LNCaP clone FGC (cell line): ENCODE measurements around the gene CRTC3.
A peak's percentile ranks its signal among the peaks of the same experiment; 100 is the strongest.

Source experiments
- DNase-seq: peaks from one replicate; pipeline ENCODE4 v3.0.0-alpha.2; 2011; ENCODE audit warnings: low read depth
- H3K4me3 ChIP-seq: 2 replicates; pipeline ENCODE4 v1.5.1; 2011; ENCODE audit warnings: mild to moderate bottlenecking, low read depth, low read length, control low read depth
- TF ChIP-seq, protein P1 (sequence below): IDR thresholded peaks from 2 replicates; pipeline ENCODE4 v1.5.1; 2012; ENCODE audit warnings: mild to moderate bottlenecking; ENCODE audit not compliant: control insufficient read depth, insufficient read depth; ENCODE audit errors: extremely low read depth

CRTC3 gene

DNA sequence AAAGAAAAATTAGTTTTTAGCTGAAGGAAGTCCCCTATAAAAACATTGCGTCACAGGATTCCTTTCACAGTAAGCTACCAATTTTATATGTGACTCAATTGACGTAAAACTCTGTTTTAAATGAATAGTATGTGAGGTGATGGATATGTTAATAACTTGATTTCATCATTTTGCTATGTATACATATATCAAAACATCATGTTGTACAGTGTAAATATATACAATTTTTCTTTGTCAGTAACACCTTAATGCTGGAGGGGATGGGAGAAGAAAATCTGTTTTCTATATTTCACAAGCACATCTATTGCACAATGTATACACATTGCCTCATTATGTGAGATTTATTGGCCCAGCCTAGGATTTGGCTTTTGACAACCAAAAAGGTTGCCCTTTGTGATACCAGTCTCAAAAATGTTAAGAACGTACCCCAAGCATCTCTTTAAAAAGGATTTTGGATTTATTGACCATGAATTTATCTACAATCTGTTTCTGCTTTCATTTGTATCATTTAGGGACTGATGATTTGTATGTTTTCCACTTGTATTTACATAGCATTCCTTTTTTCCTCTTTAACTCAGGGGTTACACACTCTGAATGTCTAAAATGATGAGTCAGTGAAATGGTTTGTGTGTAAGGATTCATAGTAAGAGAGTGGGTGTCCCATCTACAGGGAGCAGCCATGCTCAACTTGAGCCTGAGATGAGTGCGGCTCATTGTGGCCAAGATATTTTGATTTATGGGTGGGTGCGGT, 62.6 kb downstream of the CRTC3 start:
- no peak for DNase-seq
- TF ChIP-seq, protein P1, sequence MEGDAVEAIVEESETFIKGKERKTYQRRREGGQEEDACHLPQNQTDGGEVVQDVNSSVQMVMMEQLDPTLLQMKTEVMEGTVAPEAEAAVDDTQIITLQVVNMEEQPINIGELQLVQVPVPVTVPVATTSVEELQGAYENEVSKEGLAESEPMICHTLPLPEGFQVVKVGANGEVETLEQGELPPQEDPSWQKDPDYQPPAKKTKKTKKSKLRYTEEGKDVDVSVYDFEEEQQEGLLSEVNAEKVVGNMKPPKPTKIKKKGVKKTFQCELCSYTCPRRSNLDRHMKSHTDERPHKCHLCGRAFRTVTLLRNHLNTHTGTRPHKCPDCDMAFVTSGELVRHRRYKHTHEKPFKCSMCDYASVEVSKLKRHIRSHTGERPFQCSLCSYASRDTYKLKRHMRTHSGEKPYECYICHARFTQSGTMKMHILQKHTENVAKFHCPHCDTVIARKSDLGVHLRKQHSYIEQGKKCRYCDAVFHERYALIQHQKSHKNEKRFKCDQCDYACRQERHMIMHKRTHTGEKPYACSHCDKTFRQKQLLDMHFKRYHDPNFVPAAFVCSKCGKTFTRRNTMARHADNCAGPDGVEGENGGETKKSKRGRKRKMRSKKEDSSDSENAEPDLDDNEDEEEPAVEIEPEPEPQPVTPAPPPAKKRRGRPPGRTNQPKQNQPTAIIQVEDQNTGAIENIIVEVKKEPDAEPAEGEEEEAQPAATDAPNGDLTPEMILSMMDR: no peak
- H3K4me3 ChIP-seq: no peak overlapping the region

DNA sequence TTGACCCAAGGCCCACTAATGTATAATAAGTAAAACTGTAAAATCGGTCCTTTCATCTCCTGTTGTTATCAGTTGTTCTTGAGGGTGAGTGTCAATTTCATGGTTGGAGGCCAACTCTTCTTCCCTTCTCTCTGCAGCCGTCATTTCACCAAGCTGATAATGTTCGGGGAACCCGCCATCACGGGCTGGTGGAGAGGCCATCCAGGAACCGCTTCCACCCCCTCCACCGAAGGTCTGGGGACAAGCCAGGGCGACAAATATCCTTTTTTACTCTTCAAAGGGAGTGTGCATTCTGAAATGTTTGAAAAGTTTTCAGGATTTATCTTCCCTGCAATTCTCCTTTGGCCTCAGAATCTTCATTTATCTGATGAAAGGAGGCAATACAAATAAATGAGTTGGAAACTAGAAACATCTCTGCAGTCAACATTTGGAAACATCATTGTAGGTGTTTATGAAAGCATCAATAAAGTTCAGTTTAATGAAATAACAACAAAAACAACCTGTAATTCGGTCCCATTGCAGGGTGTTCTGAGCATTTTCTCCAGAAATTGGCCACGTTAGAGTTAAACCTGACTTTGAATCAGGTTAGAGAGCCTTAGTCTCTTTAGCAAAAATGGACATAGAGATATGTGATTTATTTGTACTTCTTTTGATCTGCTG, 63.9 kb downstream of the CRTC3 start:
- H3K4me3 ChIP-seq: no peak overlapping the region
- no peak for DNase-seq

DNA sequence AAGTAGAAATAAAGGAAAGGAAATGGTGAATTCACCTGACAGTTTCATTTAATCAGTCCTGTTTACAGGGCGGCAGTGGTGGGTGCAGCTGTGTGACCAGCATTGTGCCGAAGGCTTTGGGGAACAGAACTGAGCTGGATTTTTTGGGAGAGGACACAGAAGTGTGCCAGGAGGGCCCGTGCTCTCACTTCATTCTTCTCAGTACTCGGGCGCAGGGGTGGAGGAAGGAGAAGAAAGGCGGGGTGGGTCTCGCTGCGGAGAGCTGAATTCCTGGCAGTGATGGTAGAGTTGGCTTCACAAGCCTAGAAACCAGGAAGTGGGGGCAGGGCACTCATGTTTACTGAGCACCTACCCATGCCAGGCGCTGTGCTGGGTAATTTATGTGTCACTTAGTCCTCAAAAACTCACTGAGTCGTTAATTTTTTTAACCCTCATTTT, 64.6 kb downstream of the CRTC3 start:
- no peak overlapping the region for H3K4me3 ChIP-seq
- TF ChIP-seq, protein P1: no peak
- peak; percentile 76 for DNase-seq

More for the DNA sequence above, 63.9 kb downstream of the CRTC3 start:
- TF ChIP-seq, protein P1: no peak

DNA sequence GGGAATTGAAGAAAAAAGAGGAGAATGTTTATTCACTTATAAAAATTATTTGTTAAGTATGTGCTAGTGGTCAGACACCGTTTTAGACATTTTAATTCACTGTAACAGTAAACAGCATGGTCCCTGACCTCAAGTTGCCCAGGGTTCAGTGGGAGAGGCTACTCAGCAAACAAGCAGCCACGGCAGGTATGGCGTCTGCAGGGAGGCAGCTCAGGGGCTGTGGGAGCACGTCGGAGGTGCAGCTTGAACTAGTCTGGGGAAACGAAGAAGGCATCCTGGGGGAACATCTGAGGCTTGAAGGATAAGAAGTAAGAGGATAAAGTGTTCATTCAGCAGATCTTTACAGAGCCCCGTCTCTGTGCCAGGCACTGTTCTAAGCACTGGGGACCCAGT, 66.0 kb downstream of the CRTC3 start:
- H3K4me3 ChIP-seq: no peak overlapping the region
- no peak for DNase-seq
- TF ChIP-seq, protein P1: no peak

DNA sequence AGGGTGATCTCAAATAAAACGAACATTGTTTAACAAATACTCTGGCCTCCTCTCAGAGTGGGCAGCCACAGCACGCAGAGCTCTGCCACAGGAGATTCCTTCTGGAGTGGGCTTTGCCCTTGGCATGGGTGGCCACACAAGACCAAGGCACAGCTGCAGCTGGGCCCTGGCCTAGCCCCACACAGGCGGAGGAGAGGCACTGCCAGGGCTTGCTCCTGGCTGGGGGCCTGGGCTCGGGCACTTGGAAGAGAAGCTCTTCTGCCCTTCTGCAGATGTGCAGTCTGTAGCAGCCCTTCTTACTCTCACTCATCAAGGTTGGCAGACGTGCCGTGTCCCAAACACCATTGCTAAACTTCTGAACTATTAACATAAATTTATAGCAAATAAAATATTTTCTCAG, 67.2 kb downstream of the CRTC3 start:
- no peak for DNase-seq
- TF ChIP-seq, protein P1: no peak
- no peak overlapping the region for H3K4me3 ChIP-seq

DNA sequence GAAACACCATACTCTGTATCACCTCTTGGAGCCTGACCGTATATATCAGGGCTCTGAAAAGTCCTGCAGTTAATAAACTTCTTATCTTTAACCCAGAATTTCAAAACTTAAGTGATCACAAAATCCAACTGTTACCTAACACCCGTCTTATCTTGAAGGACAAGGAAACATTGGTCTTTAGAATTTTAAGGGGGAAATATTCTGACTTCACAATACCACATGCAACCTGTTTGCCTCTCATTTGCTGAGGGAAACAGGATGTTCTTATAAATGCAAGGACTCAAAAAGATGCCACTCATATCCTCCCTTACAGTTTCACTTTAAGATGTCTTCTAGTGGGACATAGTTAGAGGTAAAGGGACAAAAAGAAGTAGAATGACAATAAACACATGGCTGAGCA, 67.9 kb downstream of the CRTC3 start:
- DNase-seq: no peak
- no peak overlapping the region for H3K4me3 ChIP-seq
- TF ChIP-seq, protein P1: no peak
